NT2/D1 (cell line): ENCODE results near the gene ALG9.

Experiments used
- DNase-seq: peaks from one replicate; pipeline ENCODE4 v3.0.0-alpha.2; 2011; ENCODE audit warnings: low read depth, low spot score
- H3K27me3 ChIP-seq: 2 replicates; pipeline ENCODE4 v1.6.0; 2011; ENCODE audit warnings: mild to moderate bottlenecking; ENCODE audit not compliant: insufficient read length, insufficient read depth
- H3K36me3 ChIP-seq: 2 replicates; pipeline ENCODE4 v1.6.1; 2011; ENCODE audit warnings: mild to moderate bottlenecking, low read length, mixed read lengths; ENCODE audit not compliant: insufficient read depth, insufficient read length
- H3K4me1 ChIP-seq: 2 replicates; pipeline ENCODE4 v1.5.1; 2011; ENCODE audit not compliant: insufficient read depth, insufficient read length
- H3K4me3 ChIP-seq: 2 replicates; pipeline ENCODE4 v1.5.1; 2011; ENCODE audit warnings: low read depth; ENCODE audit not compliant: insufficient read length
- H3K9ac ChIP-seq: 2 replicates; pipeline ENCODE4 v1.6.0; 2011; ENCODE audit warnings: low read depth; ENCODE audit not compliant: insufficient read length
- H3K9me3 ChIP-seq: 2 replicates; pipeline ENCODE4 v1.5.1; 2011; ENCODE audit warnings: mild to moderate bottlenecking, low read length; ENCODE audit not compliant: insufficient read depth
- SUZ12 ChIP-seq: IDR thresholded peaks from 2 replicates; pipeline ENCODE4 v1.6.1; 2011; ENCODE audit not compliant: insufficient read length, insufficient read depth; ENCODE audit errors: extremely low read depth
- YY1 ChIP-seq: IDR thresholded peaks from 2 replicates; pipeline ENCODE4 v1.6.1; 2011; ENCODE audit not compliant: insufficient read length, insufficient read depth
- ZNF274 ChIP-seq: IDR thresholded peaks from 2 replicates; pipeline ENCODE4 v1.6.1; 2011; ENCODE audit warnings: mild to moderate bottlenecking, low read depth, low read length

Gene ALG9

GRCh38 chr11:111852103-111852502 lies 19.3 kb downstream of the ALG9 start:
- H3K4me3 ChIP-seq, result no peak overlapping the region
- TF ChIP-seq YY1 (no peak), SUZ12 (no peak), ZNF274 (no peak)
- no peaks in the 10 kb centered on the region for H3K9me3 ChIP-seq
- H3K9ac ChIP-seq, result no peak overlapping the region
- H3K4me1 ChIP-seq, result no peaks in the 10 kb centered on the region
- peaks cover 5% of the 10 kb centered on the region for H3K36me3 ChIP-seq
- DNase-seq, result no peak
- no peaks in the 10 kb centered on the region for H3K27me3 ChIP-seq

GRCh38 chr11:111851636-111852035 lies 19.7 kb downstream of the ALG9 start:
- Histone ChIP-seq H3K4me1 (no peaks in the 10 kb centered on the region), H3K9ac (no peak overlapping the region), H3K36me3 (peaks cover 5% of the 10 kb centered on the region), H3K27me3 (no peaks in the 10 kb centered on the region), H3K9me3 (no peaks in the 10 kb centered on the region), H3K4me3 (no peak overlapping the region)
- TF ChIP-seq YY1 (no peak), ZNF274 (no peak), SUZ12 (no peak)
- DNase-seq, result peak; percentile 2

GRCh38 chr11:111851067-111851466 lies 20.3 kb downstream of the ALG9 start:
- Histone ChIP-seq H3K9me3 (no peaks in the 10 kb centered on the region), H3K27me3 (no peaks in the 10 kb centered on the region), H3K4me1 (no peaks in the 10 kb centered on the region), H3K9ac (no peak overlapping the region), H3K4me3 (no peak overlapping the region), H3K36me3 (peaks cover 5% of the 10 kb centered on the region)
- TF ChIP-seq ZNF274 (no peak), YY1 (no peak), SUZ12 (no peak)
- DNase-seq, result no peak

GRCh38 chr11:111849631-111850030 lies 21.8 kb downstream of the ALG9 start:
- DNase-seq, result no peak
- Histone ChIP-seq H3K9ac (no peak overlapping the region), H3K27me3 (no peaks in the 10 kb centered on the region), H3K4me3 (no peak overlapping the region), H3K36me3 (peaks cover 6% of the 10 kb centered on the region), H3K9me3 (no peaks in the 10 kb centered on the region), H3K4me1 (peaks cover 2% of the 10 kb centered on the region)
- TF ChIP-seq YY1, result no peak
- TF ChIP-seq SUZ12, result no peak
- no peak for TF ChIP-seq ZNF274

GRCh38 chr11:111846636-111847035 lies 24.7 kb downstream of the ALG9 start:
- Histone ChIP-seq H3K9me3 (no peaks in the 10 kb centered on the region), H3K36me3 (peaks cover 18% of the 10 kb centered on the region), H3K27me3 (no peaks in the 10 kb centered on the region), H3K4me3 (no peak overlapping the region), H3K9ac (no peak overlapping the region), H3K4me1 (peaks cover 2% of the 10 kb centered on the region)
- TF ChIP-seq YY1 (no peak), SUZ12 (no peak), ZNF274 (no peak)
- DNase-seq, result no peak

- Histone ChIP-seq H3K9me3 (no peaks in the 10 kb centered on the region), H3K27me3 (no peaks in the 10 kb centered on the region), H3K9ac (no peak overlapping the region), H3K4me1 (peaks cover 2% of the 10 kb centered on the region), H3K36me3 (peaks cover 15% of the 10 kb centered on the region), H3K4me3 (no peak overlapping the region)
- no peak for DNase-seq
- TF ChIP-seq ZNF274, result no peak
- TF ChIP-seq SUZ12, result no peak
- no peak for TF ChIP-seq YY1
Observed at GRCh38 chr11:111846063-111846462, 25.3 kb downstream of the ALG9 start.

- no peaks in the 10 kb centered on the region for H3K27me3 ChIP-seq
- no peak overlapping the region for H3K9ac ChIP-seq
- no peaks in the 10 kb centered on the region for H3K9me3 ChIP-seq
- TF ChIP-seq ZNF274 (no peak), YY1 (no peak), SUZ12 (no peak)
- peaks cover 2% of the 10 kb centered on the region for H3K4me1 ChIP-seq
- no peak overlapping the region for H3K4me3 ChIP-seq
- DNase-seq, result no peak
- H3K36me3 ChIP-seq, result peaks cover 13% of the 10 kb centered on the region
Observed at GRCh38 chr11:111845276-111846028, 25.9 kb downstream of the ALG9 start.
